Measurements from ENCODE around the gene HKDC1. TPM values are rescaled to one million over a fixed set of nuclear protein-coding genes. Genes with fewer than 3 reads are reported as not detected.

HKDC1 gene
- total RNA-seq, 4 donors from 2014 or later = 0.27 TPM; not detected in 3

DNA sequence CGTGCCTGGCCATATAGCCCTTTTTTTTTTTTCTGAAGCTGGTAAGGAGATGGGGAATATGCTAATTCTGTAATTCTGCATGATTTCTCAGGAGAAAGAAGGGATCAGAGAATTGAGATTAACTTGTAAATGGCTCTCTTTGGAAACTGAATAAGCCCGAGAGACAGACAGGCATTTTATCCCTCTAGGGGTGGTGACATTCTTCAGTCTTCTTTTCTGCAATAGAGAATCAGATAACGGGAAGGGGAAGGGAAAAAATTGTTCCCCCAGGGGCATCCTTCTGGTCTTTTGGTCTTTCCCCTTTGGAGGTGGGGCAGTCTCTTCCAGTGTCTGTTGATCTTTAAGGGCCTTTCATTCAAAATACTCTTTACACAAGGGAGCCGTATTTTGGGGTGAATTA is 92.4 kb downstream of the HKDC1 start:
- 79 to 81% methylated on average over 3 to 4 of the region's 4 CpGs for WGBS, 2 donors (ENCODE audit: low coverage in 1 of 2)
- Histone ChIP-seq H3K4me3 (no peak overlapping the region), H3K9me3 (no peaks in the 10 kb centered on the region), H3K27ac (no peak overlapping the region), H3K36me3 (no peaks in the 10 kb centered on the region), H3K4me1 (peaks cover 0 to 5% (median 0%) of the 10 kb centered on the region in 3 donors), H3K27me3 (no peaks in the 10 kb centered on the region)
- TF ChIP-seq POLR2AphosphoS5 (IDR thresholded peaks at IDR 0.05) = no peak
- TF ChIP-seq, protein P1, sequence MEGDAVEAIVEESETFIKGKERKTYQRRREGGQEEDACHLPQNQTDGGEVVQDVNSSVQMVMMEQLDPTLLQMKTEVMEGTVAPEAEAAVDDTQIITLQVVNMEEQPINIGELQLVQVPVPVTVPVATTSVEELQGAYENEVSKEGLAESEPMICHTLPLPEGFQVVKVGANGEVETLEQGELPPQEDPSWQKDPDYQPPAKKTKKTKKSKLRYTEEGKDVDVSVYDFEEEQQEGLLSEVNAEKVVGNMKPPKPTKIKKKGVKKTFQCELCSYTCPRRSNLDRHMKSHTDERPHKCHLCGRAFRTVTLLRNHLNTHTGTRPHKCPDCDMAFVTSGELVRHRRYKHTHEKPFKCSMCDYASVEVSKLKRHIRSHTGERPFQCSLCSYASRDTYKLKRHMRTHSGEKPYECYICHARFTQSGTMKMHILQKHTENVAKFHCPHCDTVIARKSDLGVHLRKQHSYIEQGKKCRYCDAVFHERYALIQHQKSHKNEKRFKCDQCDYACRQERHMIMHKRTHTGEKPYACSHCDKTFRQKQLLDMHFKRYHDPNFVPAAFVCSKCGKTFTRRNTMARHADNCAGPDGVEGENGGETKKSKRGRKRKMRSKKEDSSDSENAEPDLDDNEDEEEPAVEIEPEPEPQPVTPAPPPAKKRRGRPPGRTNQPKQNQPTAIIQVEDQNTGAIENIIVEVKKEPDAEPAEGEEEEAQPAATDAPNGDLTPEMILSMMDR (IDR thresholded peaks at IDR 0.05) = no peak
- TF ChIP-seq EP300 (IDR thresholded peaks at IDR 0.05) = no peak
- TF ChIP-seq POLR2A (IDR thresholded peaks at IDR 0.05) = no peak
- ATAC-seq = no peak

DNA sequence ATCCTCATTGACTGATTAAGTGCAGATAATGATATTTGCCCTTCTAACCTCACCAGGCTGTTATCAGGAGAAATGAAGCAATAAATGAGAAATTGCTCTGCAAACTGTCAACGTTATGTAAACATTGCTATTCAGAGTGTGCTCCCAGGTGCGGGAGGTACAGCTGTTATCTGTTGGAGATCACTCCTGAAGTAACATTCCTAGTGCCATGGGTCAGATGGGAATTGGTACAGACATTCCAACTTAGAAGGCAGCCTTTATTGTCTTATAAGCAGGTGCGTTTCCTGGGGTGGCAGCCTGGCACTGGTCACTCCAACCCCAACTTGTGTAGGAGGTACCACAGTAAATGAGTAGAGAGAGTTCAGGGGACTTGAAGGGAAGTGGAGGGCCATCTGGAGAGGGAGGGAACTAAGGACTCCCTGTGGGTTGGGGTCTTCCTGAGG is 95.0 kb downstream of the HKDC1 start:
- no peak overlapping the region for H3K4me3 ChIP-seq
- peaks cover 0 to 20% (median 5%) of the 10 kb centered on the region in 3 donors for H3K4me1 ChIP-seq
- no peak overlapping the region for H3K27ac ChIP-seq
- ATAC-seq = no peak
- no peaks in the 10 kb centered on the region for H3K9me3 ChIP-seq
- TF ChIP-seq EP300 (IDR thresholded peaks at IDR 0.05) (no peak), POLR2A (IDR thresholded peaks at IDR 0.05) (no peak), POLR2AphosphoS5 (IDR thresholded peaks at IDR 0.05) (no peak)
- TF ChIP-seq, protein P1 (IDR thresholded peaks at IDR 0.05) = no peak
- no peaks in the 10 kb centered on the region for H3K27me3 ChIP-seq
- WGBS, 2 donors (ENCODE audit: low coverage in 1 of 2) = 68 to 79% methylated on average over 2 to 3 of the region's 3 CpGs
- no peaks in the 10 kb centered on the region for H3K36me3 ChIP-seq

DNA sequence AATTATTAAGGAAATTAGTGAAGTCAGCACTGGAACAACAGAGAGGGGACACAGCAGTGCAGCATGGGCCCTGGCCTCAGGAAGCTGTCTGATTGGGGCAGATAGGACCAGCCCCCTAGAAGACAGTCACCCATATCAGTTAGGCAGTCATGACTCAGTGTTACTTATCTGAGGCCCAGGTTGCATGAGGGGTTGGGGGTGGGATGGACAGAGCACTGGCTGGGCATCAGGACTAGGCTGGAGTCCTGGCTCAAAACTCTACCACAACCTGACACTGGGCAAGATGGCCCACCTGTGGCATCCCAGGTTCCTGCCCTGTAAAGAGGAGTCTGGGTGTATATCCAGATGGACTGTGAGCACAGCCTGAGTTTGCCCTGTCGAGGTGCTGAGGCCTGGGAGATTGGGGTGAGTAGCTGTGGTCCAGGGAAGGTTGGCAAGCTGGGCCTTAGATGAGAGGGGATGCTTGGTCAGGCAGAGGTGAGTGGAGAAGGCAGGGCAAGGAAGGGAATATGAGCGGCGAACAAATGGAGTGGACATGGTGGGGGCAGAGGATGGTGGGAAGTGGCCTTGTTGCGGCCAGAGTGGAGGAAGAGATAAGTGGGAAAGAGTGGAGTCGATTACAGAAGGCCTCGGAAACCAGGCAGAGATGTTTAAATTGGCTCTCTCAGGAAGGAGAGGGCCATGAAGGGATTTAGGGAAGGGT is 95.6 kb downstream of the HKDC1 start:
- WGBS, 2 donors (ENCODE audit: low coverage in 1 of 2) = 72 to 76% methylated on average over 2 to 6 of the region's 6 CpGs
- H3K27ac ChIP-seq = peak overlapping the region in 2 of 4 donors; percentile 2 to 22
- H3K4me1 ChIP-seq = peaks cover 0 to 26% (median 12%) of the 10 kb centered on the region in 3 donors
- no peaks in the 10 kb centered on the region for H3K9me3 ChIP-seq
- H3K27me3 ChIP-seq = no peaks in the 10 kb centered on the region
- H3K36me3 ChIP-seq = no peaks in the 10 kb centered on the region
- no peak overlapping the region for H3K4me3 ChIP-seq
- ATAC-seq = no peak
- TF ChIP-seq EP300 (IDR thresholded peaks at IDR 0.05) (no peak), POLR2AphosphoS5 (IDR thresholded peaks at IDR 0.05) (no peak), POLR2A (IDR thresholded peaks at IDR 0.05) (no peak)
- TF ChIP-seq, protein P1 (IDR thresholded peaks at IDR 0.05) = no peak

DNA sequence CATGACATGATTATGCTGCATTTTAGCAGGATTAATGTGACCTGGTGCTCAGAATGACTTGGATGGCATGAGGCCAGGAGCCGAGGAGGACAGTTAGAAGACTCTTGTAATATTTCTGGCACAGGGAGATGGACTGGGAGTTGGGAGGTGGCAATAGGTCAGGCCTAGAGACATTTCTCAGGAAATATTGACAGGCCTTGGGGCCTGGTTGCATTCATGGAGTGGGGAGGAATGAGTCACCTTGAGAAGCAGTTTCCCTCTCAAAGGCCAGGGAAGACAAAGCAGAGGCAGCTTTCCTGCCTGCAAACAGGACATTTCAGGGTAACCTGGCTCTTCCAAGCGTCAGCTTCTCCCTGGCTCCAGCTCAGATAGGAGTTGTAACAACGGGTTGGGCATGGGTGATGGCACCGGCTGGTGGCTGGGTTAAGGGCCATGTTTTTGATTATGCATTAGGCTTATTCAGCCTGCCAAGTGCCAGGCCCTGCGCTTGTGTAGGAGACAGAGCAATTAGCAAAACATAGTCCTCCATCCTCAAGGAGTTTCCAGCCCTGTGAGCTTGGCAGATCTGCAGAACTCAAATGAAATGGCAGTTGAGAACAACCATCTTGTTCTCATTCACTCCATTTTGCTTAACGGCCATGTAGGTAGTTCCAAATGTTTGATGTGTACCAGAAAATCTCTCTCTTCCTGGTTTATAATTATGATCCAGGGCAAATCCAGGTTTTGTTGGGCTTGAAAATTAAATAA is 96.4 kb downstream of the HKDC1 start:
- Histone ChIP-seq H3K27ac (peak overlapping the region in 2 of 4 donors; percentile 2 to 22), H3K4me3 (no peak overlapping the region), H3K4me1 (peaks cover 0 to 34% (median 19%) of the 10 kb centered on the region in 3 donors), H3K9me3 (no peaks in the 10 kb centered on the region), H3K36me3 (no peaks in the 10 kb centered on the region), H3K27me3 (no peaks in the 10 kb centered on the region)
- 63 to 70% methylated on average over 3 to 5 of the region's 6 CpGs for WGBS, 2 donors (ENCODE audit: low coverage in 1 of 2)
- no peak for ATAC-seq
- TF ChIP-seq EP300 (IDR thresholded peaks at IDR 0.05) (no peak), POLR2AphosphoS5 (IDR thresholded peaks at IDR 0.05) (peak; percentile 28)

Other genes with a start within 250 kb of the HKDC1 start
- 10 to 100 TPM; 33.7 to 65.4 (median 48.8) TPM for gene KIFBP, start 231.5 kb upstream of the HKDC1 start, total RNA-seq
- 100 to 1,000 TPM in 2 of 4 donors, 10 to 100 TPM in 2; 14.9 to 143 (median 97.8) TPM for gene SRGN, start 132.2 kb upstream of the HKDC1 start, total RNA-seq
- 10 to 100 TPM; 34.1 to 51.5 (median 39.4) TPM for gene VPS26A, start 96.2 kb upstream of the HKDC1 start, total RNA-seq
- 10 to 100 TPM; 18.2 to 20.9 (median 19.8) TPM for gene SUPV3L1, start 40.1 kb upstream of the HKDC1 start, total RNA-seq
- 100 to 1,000 TPM in 3 of 4 donors, 10 to 100 TPM in 1; 92.5 to 216 (median 126) TPM for gene HK1, start 58.2 kb downstream of the HKDC1 start, total RNA-seq
- gene TACR2, start 196.6 kb downstream of the HKDC1 start, total RNA-seq = 100 to 1,000 TPM in 2 of 4 donors, 10 to 100 TPM in 2; 37.1 to 176 (median 122) TPM
- 10 to 100 TPM; 51.9 to 66.7 (median 58.1) TPM for gene TSPAN15, start 231.1 kb downstream of the HKDC1 start, total RNA-seq

All from gastroesophageal sphincter (tissue), 4 donors.